Psoas muscle (tissue), 8 donors: ENCODE results near the gene C1QTNF9B. TPM values are rescaled to one million over a fixed set of nuclear protein-coding genes. Genes with fewer than 3 reads are reported as not detected.

Experiments
- ATAC-seq, 4 donors: fragments of 200-7000 bp; cut with Tn5 transposase; one replicate each; pipeline ENCODE4 v1.9.1; 2020; ENCODE audit warnings: moderate library complexity in 3 of 4, mild to moderate bottlenecking in 2 of 4
- DNase-seq, 2 donors: peaks; one replicate each; pipeline ENCODE4 v3.0.0-alpha.2; 2020
- H3K27ac ChIP-seq: fragments of 200-600 bp; one replicate; pipeline ENCODE4 v1.8.0; 2022
- H3K27me3 ChIP-seq, 3 donors: fragments of 200-600 bp in 1 of 3; one replicate each; pipeline versions ENCODE4 v1.6.1 to v1.8.0; 2013 to 2022; ENCODE audit warnings: low read length in 2 of 3, mild to moderate bottlenecking in 2 of 3, moderate library complexity in 1 of 3; ENCODE audit not compliant: insufficient read depth in 3 of 3
- H3K36me3 ChIP-seq, 2 donors: fragments of 200-600 bp in 1 of 2; one replicate each; pipeline versions ENCODE4 v1.6.1 to v1.8.0; 2013 to 2022; ENCODE audit warnings: low read depth in 1 of 2, mild to moderate bottlenecking in 1 of 2, moderate library complexity in 1 of 2; ENCODE audit not compliant: insufficient read depth in 1 of 2
- H3K4me1 ChIP-seq: fragments of 200-600 bp; one replicate; pipeline ENCODE4 v1.8.0; 2022
- H3K4me3 ChIP-seq: fragments of 200-600 bp; one replicate; pipeline ENCODE4 v1.8.0; 2022; ENCODE audit warnings: mild to moderate bottlenecking
- H3K9me3 ChIP-seq: fragments of 200-600 bp; one replicate; pipeline ENCODE4 v1.8.0; 2022
- WGBS, 3 donors: extraction: QIAGEN DNeasy Blood & Tissue Kit; methylation state at CpG; one replicate each; pipeline versions ENCODE4 v1.1.6 to v1.1.7; 2013; 5-methylcytosine and 5-hydroxymethylcytosine counted together
- intact Hi-C, 2 donors: fragments of 100-400 bp; cut with DNase I; formaldehyde crosslinking; loops; one replicate each; pipeline versions ENCODE4 v1.11.0 to v1.14.2; 2022
- polyA plus RNA-seq, 3 donors: library from polyadenylated mRNA; stranded (reverse); fragments of 200-250 nt; gene quantifications; one replicate each; pipeline ENCODE4 v1.2.3, GENCODE V29; 2013
- total RNA-seq, 4 donors: library from RNA; stranded (reverse); fragmentation: NEBNext Ultra II Directional in 2 of 4; extraction: Animal tissue kit (Norgen Biotek cat#: 25700) in 2 of 4; gene quantifications; one replicate each; pipeline versions ENCODE4 v1.2.1 to v1.2.4, GENCODE V29; 2021 to 2023
- TF ChIP-seq, protein P1 (sequence below): fragments of 200-600 bp; IDR thresholded peaks from one replicate; pipeline ENCODE4 v1.8.0; 2022; ENCODE audit warnings: antibody characterized with exemption
- donor health status: healthy with polysubstance abuse.
- donor health status: DM: no; HTN: no; CAD: no; lungs with moderate emphysema.
- donor health status: Bipolar disorder and iron deficiency.
- donor health status: healthy.
- donor health status: DM: yes; HTN: yes; CAD: no.
- donor health status: DM: no; HTN: no; CAD: no.
- donor health status: DM: no; HTN: no; CAD: no.
- donor health status: DM: yes; HTN: yes; CAD: no.

Gene C1QTNF9B
- total and polyA plus RNA-seq, 7 donors, result 0.34 to 3.0 (median 1.6) TPM

DNA sequence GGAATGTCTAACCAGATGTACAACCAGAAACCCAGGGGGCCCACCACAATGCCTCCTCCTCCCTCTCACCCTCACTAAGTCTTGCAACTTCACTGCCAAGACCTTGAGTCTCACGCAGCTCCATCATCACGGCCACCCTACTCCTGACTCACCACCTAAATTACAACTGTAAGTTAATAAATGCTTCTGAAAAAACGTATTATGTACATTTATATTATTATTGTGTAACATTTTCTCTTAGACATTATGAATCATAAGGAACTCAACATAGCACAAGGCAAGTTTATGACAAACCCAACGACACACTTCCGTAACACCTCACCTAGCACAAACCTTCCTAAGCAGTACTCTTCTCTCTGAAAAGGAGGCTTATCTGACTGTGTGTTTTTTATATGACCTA, 28.8 kb downstream of the C1QTNF9B start:
- WGBS, 3 donors, result 79 to 93% (median 86%) methylated on average over 5 of the region's 5 CpGs
- no peak overlapping the region for H3K27ac ChIP-seq
- ATAC-seq, result no peak
- intact Hi-C loops, result no loop called here
- H3K4me3 ChIP-seq, result no peak overlapping the region
- no peaks in the 10 kb centered on the region for H3K36me3 ChIP-seq
- peaks cover 7% of the 10 kb centered on the region for H3K4me1 ChIP-seq
- TF ChIP-seq, protein P1, sequence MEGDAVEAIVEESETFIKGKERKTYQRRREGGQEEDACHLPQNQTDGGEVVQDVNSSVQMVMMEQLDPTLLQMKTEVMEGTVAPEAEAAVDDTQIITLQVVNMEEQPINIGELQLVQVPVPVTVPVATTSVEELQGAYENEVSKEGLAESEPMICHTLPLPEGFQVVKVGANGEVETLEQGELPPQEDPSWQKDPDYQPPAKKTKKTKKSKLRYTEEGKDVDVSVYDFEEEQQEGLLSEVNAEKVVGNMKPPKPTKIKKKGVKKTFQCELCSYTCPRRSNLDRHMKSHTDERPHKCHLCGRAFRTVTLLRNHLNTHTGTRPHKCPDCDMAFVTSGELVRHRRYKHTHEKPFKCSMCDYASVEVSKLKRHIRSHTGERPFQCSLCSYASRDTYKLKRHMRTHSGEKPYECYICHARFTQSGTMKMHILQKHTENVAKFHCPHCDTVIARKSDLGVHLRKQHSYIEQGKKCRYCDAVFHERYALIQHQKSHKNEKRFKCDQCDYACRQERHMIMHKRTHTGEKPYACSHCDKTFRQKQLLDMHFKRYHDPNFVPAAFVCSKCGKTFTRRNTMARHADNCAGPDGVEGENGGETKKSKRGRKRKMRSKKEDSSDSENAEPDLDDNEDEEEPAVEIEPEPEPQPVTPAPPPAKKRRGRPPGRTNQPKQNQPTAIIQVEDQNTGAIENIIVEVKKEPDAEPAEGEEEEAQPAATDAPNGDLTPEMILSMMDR, result no peak
- H3K27me3 ChIP-seq, result no peaks in the 10 kb centered on the region
- no peaks in the 10 kb centered on the region for H3K9me3 ChIP-seq
- no peak for DNase-seq

DNA sequence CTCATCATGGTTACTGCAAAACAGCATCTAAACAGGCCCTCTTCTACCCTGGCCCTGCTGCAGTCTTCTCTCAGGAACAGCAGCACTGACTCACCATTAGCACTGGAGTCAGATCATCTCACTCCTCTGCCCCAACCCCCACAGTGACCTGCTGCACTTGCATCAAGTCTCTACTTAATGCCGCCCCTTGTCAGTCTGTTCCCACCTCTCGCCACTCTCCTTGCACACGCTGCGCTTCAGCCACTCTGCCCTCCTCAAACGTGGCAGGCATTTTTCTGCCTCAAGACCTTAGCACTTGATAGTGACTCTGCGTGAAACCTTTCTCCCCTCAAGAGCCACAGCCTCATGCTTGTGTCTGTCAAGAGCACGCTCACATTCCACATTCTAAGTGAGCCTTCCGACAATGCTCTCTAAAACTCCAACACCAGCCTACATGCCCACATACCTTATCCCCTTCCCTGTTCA, 30.2 kb downstream of the C1QTNF9B start:
- TF ChIP-seq, protein P1, result no peak
- WGBS, 3 donors, result 86 to 91% (median 89%) methylated on average over 8 of the region's 8 CpGs
- Histone ChIP-seq H3K4me1 (peaks cover 7% of the 10 kb centered on the region), H3K4me3 (no peak overlapping the region), H3K27me3 (no peaks in the 10 kb centered on the region), H3K27ac (no peak overlapping the region), H3K36me3 (peaks cover 0 to under 1% of the 10 kb centered on the region in 2 donors), H3K9me3 (no peaks in the 10 kb centered on the region)
- ATAC-seq (no peak), DNase-seq (no peak)
- intact Hi-C loops, result no loop called here

- 84 to 89% (median 89%) methylated on average over 9 of the region's 9 CpGs for WGBS, 3 donors
- TF ChIP-seq, protein P1, result no peak
- DNase-seq, result no peak
- Histone ChIP-seq H3K27me3 (no peaks in the 10 kb centered on the region), H3K27ac (no peak overlapping the region), H3K4me1 (peaks cover 7% of the 10 kb centered on the region), H3K36me3 (peaks cover 0 to 6% of the 10 kb centered on the region in 2 donors), H3K9me3 (no peaks in the 10 kb centered on the region), H3K4me3 (no peak overlapping the region)
- no peak for ATAC-seq
- intact Hi-C loops, result no loop called here
Observed at GRCh38 chr13:23866420-23867026, 30.8 kb downstream of the C1QTNF9B start.

DNA sequence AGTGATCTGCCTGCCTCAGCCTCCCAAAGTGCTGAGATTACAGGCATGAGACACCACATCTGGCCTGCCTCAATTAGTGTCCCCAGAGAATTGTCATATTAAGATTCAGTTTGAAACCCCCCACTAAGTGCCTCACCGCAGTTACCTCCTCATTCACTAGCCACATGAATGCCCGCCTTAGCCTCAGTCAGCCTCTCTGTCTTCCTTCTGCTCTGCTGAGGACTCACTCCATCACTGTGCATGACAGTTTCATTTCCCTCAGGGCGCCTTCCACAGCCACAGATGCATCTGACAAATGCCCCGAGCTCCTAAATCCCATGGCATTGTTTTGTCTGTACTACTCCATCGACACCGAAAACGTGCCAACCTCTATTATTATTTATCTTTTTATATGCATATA, 31.4 kb downstream of the C1QTNF9B start:
- no peak overlapping the region for H3K4me3 ChIP-seq
- WGBS, 3 donors, result 91 to 94% (median 94%) methylated on average over 7 of the region's 7 CpGs
- TF ChIP-seq, protein P1, result no peak
- no peaks in the 10 kb centered on the region for H3K9me3 ChIP-seq
- no peaks in the 10 kb centered on the region for H3K27me3 ChIP-seq
- ATAC-seq (no peak), DNase-seq (no peak)
- no peak overlapping the region for H3K27ac ChIP-seq
- intact Hi-C loops, result no loop called here
- peaks cover 6% of the 10 kb centered on the region for H3K4me1 ChIP-seq
- peaks cover 0 to 11% of the 10 kb centered on the region in 2 donors for H3K36me3 ChIP-seq

DNA sequence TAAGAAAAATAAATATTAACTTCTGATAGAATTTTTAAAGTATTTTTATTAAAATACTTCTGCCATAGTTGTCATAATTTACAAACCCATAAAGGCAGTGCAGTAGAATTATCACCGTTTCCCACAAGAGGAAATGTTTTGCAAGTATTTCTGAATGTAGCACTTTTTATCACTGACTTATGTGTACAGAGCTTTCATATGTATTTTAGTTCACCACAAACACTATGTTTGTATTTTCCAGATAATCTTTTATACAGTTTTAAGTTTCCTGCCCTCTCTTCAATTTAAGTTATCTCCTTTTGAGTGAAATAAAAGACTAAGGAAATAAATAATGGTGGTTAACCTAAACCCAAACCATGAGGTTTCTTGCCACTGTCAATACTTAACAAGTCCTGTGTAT, 32.3 kb downstream of the C1QTNF9B start:
- Histone ChIP-seq H3K4me1 (no peaks in the 10 kb centered on the region), H3K9me3 (no peaks in the 10 kb centered on the region), H3K4me3 (no peak overlapping the region), H3K27ac (no peak overlapping the region), H3K27me3 (no peaks in the 10 kb centered on the region), H3K36me3 (peaks cover 2 to 11% of the 10 kb centered on the region in 2 donors)
- ATAC-seq, result no peak
- intact Hi-C loops, result no loop called here
- no peak for DNase-seq
- TF ChIP-seq, protein P1, result no peak
- WGBS, 3 donors, result 73 to 82% (median 82%) methylated on average over 1 of the region's 1 CpG
